Stomach (tissue), 9 donors: Measurements from ENCODE around the gene PRELID2. TPM values are rescaled to one million over a fixed set of nuclear protein-coding genes. Genes with fewer than 3 reads are reported as not detected.

Experiments
- DNase-seq, 2 donors: peaks; one replicate each; pipeline versions ENCODE4 v3.0.0 to v3.0.0-alpha.2; 2013 to 2019
- H3K27ac ChIP-seq, 5 donors: fragments of 200-600 bp in 4 of 5; sonication (generic) in 4 of 5; one replicate each; pipeline ENCODE4 v1.5.1; 2013 to 2019; ENCODE audit warnings: mild to moderate bottlenecking in 1 of 5, moderate library complexity in 1 of 5
- H3K27me3 ChIP-seq, 3 donors: fragments of 200-600 bp; sonication (generic); one replicate each; pipeline ENCODE4 v1.5.1; 2017 to 2019; ENCODE audit warnings: mixed run types in 1 of 3
- H3K36me3 ChIP-seq, 4 donors: fragments of 200-600 bp; sonication (generic); 1 replicate in 3 of 4; 2 replicates in 1 of 4; pipeline ENCODE4 v1.5.1; 2016 to 2019
- H3K4me1 ChIP-seq, 4 donors: fragments of 200-600 bp; sonication (generic); one replicate each; pipeline ENCODE4 v1.5.1; 2016 to 2019
- H3K4me3 ChIP-seq, 4 donors: fragments of 200-600 bp; sonication (generic) in 3 of 4; one replicate each; pipeline ENCODE4 v1.5.1; 2016 to 2019; ENCODE audit warnings: mild to moderate bottlenecking in 1 of 4
- H3K9me3 ChIP-seq, 4 donors: fragments of 200-600 bp; sonication (generic); one replicate each; pipeline ENCODE4 v1.5.1; 2016 to 2019
- EP300 ChIP-seq: sonication (generic); formaldehyde crosslinking; IDR thresholded peaks from one replicate; pipeline ENCODE4 v1.6.1; 2017; ENCODE audit warnings: antibody characterized with exemption
- POLR2A ChIP-seq, 4 donors: fragments of 450-650 bp; IDR thresholded peaks; one replicate each; pipeline ENCODE4 v1.6.1; 2016; ENCODE audit warnings: antibody characterized with exemption in 4 of 4, control low read depth in 2 of 4, mild to moderate bottlenecking in 1 of 4, moderate library complexity in 1 of 4
- POLR2AphosphoS5 ChIP-seq, 3 donors: sonication (generic); formaldehyde crosslinking; IDR thresholded peaks; one replicate each; pipeline ENCODE4 v1.6.1; 2016; ENCODE audit warnings: antibody characterized with exemption in 3 of 3
- WGBS, 5 donors: extraction: QIAGEN DNeasy Blood & Tissue Kit in 3 of 5; methylation state at CpG; one replicate each; pipeline versions ENCODE4 v1.1.5 to v1.1.7; 2013 to 2018; 5-methylcytosine and 5-hydroxymethylcytosine counted together
- intact Hi-C: fragments of 100-400 bp; cut with DNase I; formaldehyde crosslinking; loops from one replicate; pipeline ENCODE4 v1.15.1; 2023; ENCODE audit warnings: low total_unique reads
- polyA plus RNA-seq, 3 donors: library from polyadenylated mRNA; stranded (reverse); fragments of 200-250 nt; gene quantifications; one replicate each; pipeline ENCODE4 v1.2.3, GENCODE V29; 2013
- total RNA-seq, 5 donors: library from RNA; depleted of rRNA; stranded (reverse); fragments of >200 nt; gene quantifications; one replicate each; pipeline versions ENCODE4 v1.1.0 to v1.2.3, GENCODE V29; 2014 to 2016
- TF ChIP-seq, protein P1 (sequence below), 7 experiments: fragments of 450-650 bp in 4 of 7; fragments of 200-600 bp in 3 of 7; sonication (generic) in 3 of 7; IDR thresholded peaks; one replicate each; pipeline ENCODE4 v1.5.1; 2016 to 2019; ENCODE audit warnings: antibody characterized with exemption in 7 of 7, control low read depth in 2 of 7, mild to moderate bottlenecking in 1 of 7
- donor health status: healthy with polysubstance abuse.
- donor health status: Bipolar disorder and iron deficiency.
- donor health status: healthy.

The PRELID2 gene
- total and polyA plus RNA-seq, 8 donors: 7.1 to 203 (median 20.3) TPM

DNA sequence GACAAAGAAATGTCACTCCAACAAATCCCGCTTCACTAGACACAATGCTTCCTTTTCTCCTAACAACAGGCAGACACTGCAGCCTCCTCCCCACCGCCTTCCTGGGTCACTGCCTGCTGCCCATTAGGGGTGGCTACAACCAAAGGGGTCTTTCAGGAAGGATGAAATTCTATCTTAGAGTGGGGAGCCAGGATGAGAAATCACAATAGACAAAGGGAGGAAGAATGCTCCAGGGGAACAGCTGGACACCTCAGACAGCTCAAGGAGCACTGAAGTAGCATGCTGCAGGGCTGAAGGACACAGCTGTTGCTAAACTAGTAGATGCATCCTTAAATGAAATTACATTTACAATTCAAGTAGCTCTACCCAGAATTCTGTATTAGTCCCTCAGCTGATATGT lies 54.2 kb downstream of the PRELID2 start:
- no peak overlapping the region for H3K27ac ChIP-seq
- peaks cover 0 to 37% (median 18%) of the 10 kb centered on the region in 4 donors for H3K36me3 ChIP-seq
- intact Hi-C loops: no loop called here
- H3K9me3 ChIP-seq: no peaks in the 10 kb centered on the region
- WGBS, 5 donors: 89 to 100% (median 91%) methylated on average over 2 of the region's 2 CpGs
- DNase-seq: no peak
- H3K4me1 ChIP-seq: no peaks in the 10 kb centered on the region
- H3K4me3 ChIP-seq: no peak overlapping the region
- TF ChIP-seq, protein P1, sequence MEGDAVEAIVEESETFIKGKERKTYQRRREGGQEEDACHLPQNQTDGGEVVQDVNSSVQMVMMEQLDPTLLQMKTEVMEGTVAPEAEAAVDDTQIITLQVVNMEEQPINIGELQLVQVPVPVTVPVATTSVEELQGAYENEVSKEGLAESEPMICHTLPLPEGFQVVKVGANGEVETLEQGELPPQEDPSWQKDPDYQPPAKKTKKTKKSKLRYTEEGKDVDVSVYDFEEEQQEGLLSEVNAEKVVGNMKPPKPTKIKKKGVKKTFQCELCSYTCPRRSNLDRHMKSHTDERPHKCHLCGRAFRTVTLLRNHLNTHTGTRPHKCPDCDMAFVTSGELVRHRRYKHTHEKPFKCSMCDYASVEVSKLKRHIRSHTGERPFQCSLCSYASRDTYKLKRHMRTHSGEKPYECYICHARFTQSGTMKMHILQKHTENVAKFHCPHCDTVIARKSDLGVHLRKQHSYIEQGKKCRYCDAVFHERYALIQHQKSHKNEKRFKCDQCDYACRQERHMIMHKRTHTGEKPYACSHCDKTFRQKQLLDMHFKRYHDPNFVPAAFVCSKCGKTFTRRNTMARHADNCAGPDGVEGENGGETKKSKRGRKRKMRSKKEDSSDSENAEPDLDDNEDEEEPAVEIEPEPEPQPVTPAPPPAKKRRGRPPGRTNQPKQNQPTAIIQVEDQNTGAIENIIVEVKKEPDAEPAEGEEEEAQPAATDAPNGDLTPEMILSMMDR (IDR thresholded peaks at IDR 0.05): no peak
- TF ChIP-seq POLR2AphosphoS5 (IDR thresholded peaks at IDR 0.05): no peak
- no peaks in the 10 kb centered on the region for H3K27me3 ChIP-seq

DNA sequence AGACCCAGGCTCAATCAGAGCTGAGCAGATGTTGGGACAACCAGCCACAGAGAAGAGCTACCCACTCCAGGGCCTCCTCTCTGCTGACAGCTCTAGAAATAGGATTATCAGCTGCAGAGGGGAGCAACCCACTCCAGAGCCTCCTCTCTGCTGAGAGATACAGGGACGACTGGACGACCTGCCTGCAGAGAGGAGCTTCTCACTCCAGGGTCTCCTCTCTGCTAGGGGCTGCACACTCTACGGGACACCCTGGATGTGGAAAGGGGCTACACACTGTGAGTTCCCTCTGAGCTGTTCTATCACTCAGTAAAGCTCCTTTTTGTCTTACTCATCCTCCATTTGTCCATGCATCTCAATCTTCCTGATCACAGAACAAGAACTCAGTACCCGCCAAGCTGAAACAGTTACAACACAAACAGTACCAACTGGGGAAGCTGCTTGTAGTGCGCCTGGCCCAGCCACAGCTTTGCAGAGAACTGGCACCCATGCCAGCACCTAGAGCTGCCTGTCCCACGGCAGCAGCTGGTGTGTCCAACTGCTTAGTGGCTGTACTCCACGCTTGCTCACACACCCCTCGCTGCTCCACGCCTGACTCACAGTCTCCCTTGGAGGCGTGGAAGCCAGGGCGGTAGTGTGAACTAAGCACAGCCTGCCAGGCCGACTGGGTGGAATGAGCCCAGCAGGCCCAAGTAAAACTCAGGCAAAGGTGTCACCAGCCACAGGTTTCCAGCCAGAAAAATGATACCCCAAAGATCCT lies 56.8 kb downstream of the PRELID2 start:
- intact Hi-C loops: no loop called here
- Histone ChIP-seq H3K9me3 (no peaks in the 10 kb centered on the region), H3K27ac (no peak overlapping the region), H3K4me1 (no peaks in the 10 kb centered on the region), H3K36me3 (peaks cover 0 to 37% (median 19%) of the 10 kb centered on the region in 4 donors), H3K27me3 (no peaks in the 10 kb centered on the region), H3K4me3 (no peak overlapping the region)
- DNase-seq: no peak
- TF ChIP-seq EP300: no peak
- no peak for TF ChIP-seq POLR2A (IDR thresholded peaks at IDR 0.05)
- TF ChIP-seq, protein P1 (IDR thresholded peaks at IDR 0.05): no peak
- no peak for TF ChIP-seq POLR2AphosphoS5 (IDR thresholded peaks at IDR 0.05)
- 93 to 98% (median 96%) methylated on average over 11 to 12 of the region's 12 CpGs for WGBS, 5 donors

DNA sequence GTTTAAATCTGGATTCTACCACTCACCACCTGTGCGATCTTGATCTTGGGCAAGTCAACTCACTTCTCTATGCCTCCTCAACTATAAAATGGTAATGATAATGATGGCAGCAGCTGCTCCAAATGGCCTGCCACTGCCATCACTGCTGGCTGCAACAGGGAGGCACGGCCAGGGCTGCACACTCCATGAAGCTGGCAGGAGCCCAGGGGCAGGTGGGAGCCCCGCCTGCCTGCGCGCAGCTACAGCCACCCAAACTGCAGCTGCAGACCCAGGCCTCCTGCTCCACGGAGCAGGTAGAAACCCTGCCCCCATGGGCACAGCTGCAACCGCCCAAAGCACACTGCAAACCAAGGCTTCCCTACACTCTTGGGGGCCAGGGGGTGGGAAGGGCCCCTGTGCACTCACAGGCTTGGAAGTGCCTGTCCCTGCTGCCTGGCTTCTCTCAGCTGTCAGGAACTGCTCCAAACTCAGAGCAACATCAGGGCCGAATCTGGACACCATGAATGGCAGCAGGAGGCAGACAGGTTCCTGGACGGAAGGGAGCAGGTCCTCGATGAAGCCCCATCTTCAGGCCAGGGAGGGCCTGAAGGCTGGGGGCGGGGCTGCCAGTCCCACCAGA lies 57.6 kb downstream of the PRELID2 start:
- no peaks in the 10 kb centered on the region for H3K9me3 ChIP-seq
- DNase-seq: no peak

DNA sequence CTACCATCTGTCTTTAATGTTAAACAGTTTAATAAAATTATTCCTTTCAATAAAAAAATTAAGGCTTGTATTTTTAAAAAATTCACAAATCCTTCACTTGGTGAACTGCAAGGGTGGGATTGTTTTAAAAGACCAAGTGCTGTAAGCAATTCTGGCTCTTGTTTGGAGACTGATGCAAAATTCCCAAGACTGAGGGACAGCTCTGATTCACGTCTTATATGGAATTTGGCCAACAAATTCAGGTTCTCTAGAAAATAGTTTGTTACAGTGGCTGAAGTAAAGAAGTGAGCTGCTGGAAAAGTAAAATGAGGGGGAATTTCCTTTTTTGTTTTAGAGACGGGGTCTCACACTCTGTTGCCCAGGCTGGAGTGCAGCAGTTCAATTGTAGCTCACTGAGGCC lies 58.3 kb downstream of the PRELID2 start:
- Histone ChIP-seq H3K4me3 (no peak overlapping the region), H3K4me1 (no peaks in the 10 kb centered on the region), H3K27me3 (no peaks in the 10 kb centered on the region), H3K27ac (no peak overlapping the region), H3K9me3 (no peaks in the 10 kb centered on the region), H3K36me3 (peaks cover 0 to 29% (median 21%) of the 10 kb centered on the region in 4 donors)
- TF ChIP-seq EP300 (no peak), POLR2A (IDR thresholded peaks at IDR 0.05) (no peak), POLR2AphosphoS5 (IDR thresholded peaks at IDR 0.05) (no peak)
- TF ChIP-seq, protein P1 (IDR thresholded peaks at IDR 0.05): no peak
- intact Hi-C loops: no loop called here
- no peak for DNase-seq
- WGBS, 5 donors: 69 to 85% (median 84%) methylated on average over 2 of the region's 2 CpGs

More for the DNA sequence above, 57.6 kb downstream of the PRELID2 start:
- no peaks in the 10 kb centered on the region for H3K27me3 ChIP-seq
- H3K27ac ChIP-seq: no peak overlapping the region
- TF ChIP-seq EP300 (no peak), POLR2AphosphoS5 (IDR thresholded peaks at IDR 0.05) (no peak), POLR2A (IDR thresholded peaks at IDR 0.05) (no peak)
- TF ChIP-seq, protein P1 (IDR thresholded peaks at IDR 0.05): no peak
- peaks cover 0 to 29% (median 19%) of the 10 kb centered on the region in 4 donors for H3K36me3 ChIP-seq
- H3K4me3 ChIP-seq: no peak overlapping the region
- no peaks in the 10 kb centered on the region for H3K4me1 ChIP-seq
- WGBS, 5 donors: 89 to 94% (median 93%) methylated on average over 7 to 11 of the region's 11 CpGs
- intact Hi-C loops: no loop called here
